ENCODE data around the gene ELOVL2. TPM values are rescaled to one million over a fixed set of nuclear protein-coding genes. Genes with fewer than 3 reads are reported as not detected.

The ELOVL2 gene
- total and polyA plus RNA-seq, 7 experiments from 2014 or later = not detected

- Mint-ChIP-seq H3K9me3 (no peaks in the 10 kb centered on the region), H3K27ac (no peak overlapping the region), H3K4me1 (no peaks in the 10 kb centered on the region), H3K27me3 (peaks cover 28 to 68% (median 40%) of the 10 kb centered on the region in 5 donors), H3K36me3 (no peaks in the 10 kb centered on the region), H3K4me3 (no peak overlapping the region)
- Histone ChIP-seq H3K4me1 (ENCODE audit: control insufficient read depth in 2 of 2, insufficient read depth in 2 of 2, low read length in 2 of 2) (no peaks in the 10 kb centered on the region), H3K27ac (ENCODE audit: low read depth, low read length) (no peak overlapping the region), H3K36me3 (ENCODE audit: control insufficient read depth in 2 of 3, insufficient read depth in 3 of 3, low read length in 3 of 3) (no peaks in the 10 kb centered on the region), H3K4me3 (ENCODE audit: low read length) (no peak overlapping the region), H3K27me3 (ENCODE audit: control insufficient read depth in 2 of 2, insufficient read depth in 2 of 2, low read length in 2 of 2) (no peaks in the 10 kb centered on the region), H3K9me3 (ENCODE audit: control insufficient read depth in 2 of 3, low read length in 3 of 3) (no peaks in the 10 kb centered on the region)
- ATAC-seq = no peak
- intact Hi-C loops (cut with micrococcal nuclease) = no loop called here
- ChIA-PET CTCF (no interaction called here), POLR2A (no interaction called here)
- no peak for DNase-seq
Observed at GRCh38 chr6:11025921-11026635, 18.0 kb downstream of the ELOVL2 start.

GRCh38 chr6:11025130-11025529, 19.0 kb downstream of the ELOVL2 start:
- intact Hi-C loops (cut with micrococcal nuclease) = no loop called here
- Histone ChIP-seq H3K27ac (ENCODE audit: low read depth, low read length) (no peak overlapping the region), H3K27me3 (ENCODE audit: control insufficient read depth in 2 of 2, insufficient read depth in 2 of 2, low read length in 2 of 2) (no peaks in the 10 kb centered on the region), H3K36me3 (ENCODE audit: control insufficient read depth in 2 of 3, insufficient read depth in 3 of 3, low read length in 3 of 3) (no peaks in the 10 kb centered on the region), H3K4me3 (ENCODE audit: low read length) (no peak overlapping the region), H3K4me1 (ENCODE audit: control insufficient read depth in 2 of 2, insufficient read depth in 2 of 2, low read length in 2 of 2) (no peaks in the 10 kb centered on the region), H3K9me3 (ENCODE audit: control insufficient read depth in 2 of 3, low read length in 3 of 3) (no peaks in the 10 kb centered on the region)
- Mint-ChIP-seq H3K36me3 (no peaks in the 10 kb centered on the region), H3K9me3 (no peaks in the 10 kb centered on the region), H3K4me3 (no peak overlapping the region), H3K27ac (no peak overlapping the region), H3K27me3 (peaks cover 23 to 65% (median 38%) of the 10 kb centered on the region in 5 donors), H3K4me1 (no peaks in the 10 kb centered on the region)
- DNase-seq (no peak), ATAC-seq (no peak)
- CTCF ChIA-PET = no interaction called here
- POLR2A ChIA-PET = no interaction called here

GRCh38 chr6:11023032-11023431, 21.1 kb downstream of the ELOVL2 start:
- no peaks in the 10 kb centered on the region for H3K9me3 ChIP-seq (ENCODE audit: control insufficient read depth in 2 of 3, low read length in 3 of 3)
- Mint-ChIP-seq H3K27me3 (peaks cover 21 to 51% (median 38%) of the 10 kb centered on the region in 5 donors), H3K36me3 (no peaks in the 10 kb centered on the region), H3K4me1 (no peaks in the 10 kb centered on the region), H3K9me3 (peaks cover 0 to 2% (median 0%) of the 10 kb centered on the region in 11 donors), H3K27ac (no peak overlapping the region), H3K4me3 (no peak overlapping the region)
- H3K4me3 ChIP-seq (ENCODE audit: low read length) = no peak overlapping the region
- intact Hi-C loops (cut with micrococcal nuclease) = no loop called here
- ChIA-PET CTCF (no interaction called here), POLR2A (no interaction called here)
- H3K36me3 ChIP-seq (ENCODE audit: control insufficient read depth in 2 of 3, insufficient read depth in 3 of 3, low read length in 3 of 3) = no peaks in the 10 kb centered on the region
- no peak overlapping the region for H3K27ac ChIP-seq (ENCODE audit: low read depth, low read length)
- H3K27me3 ChIP-seq (ENCODE audit: control insufficient read depth in 2 of 2, insufficient read depth in 2 of 2, low read length in 2 of 2) = no peaks in the 10 kb centered on the region
- DNase-seq (no peak), ATAC-seq (no peak)
- H3K4me1 ChIP-seq (ENCODE audit: control insufficient read depth in 2 of 2, insufficient read depth in 2 of 2, low read length in 2 of 2) = no peaks in the 10 kb centered on the region

GRCh38 chr6:11021714-11022113, 22.4 kb downstream of the ELOVL2 start:
- Mint-ChIP-seq H3K27ac (no peak overlapping the region), H3K4me1 (no peaks in the 10 kb centered on the region), H3K36me3 (no peaks in the 10 kb centered on the region), H3K9me3 (peaks cover 0 to 2% (median 0%) of the 10 kb centered on the region in 11 donors), H3K4me3 (no peak overlapping the region), H3K27me3 (peaks cover 15 to 44% (median 29%) of the 10 kb centered on the region in 5 donors)
- H3K27me3 ChIP-seq (ENCODE audit: control insufficient read depth in 2 of 2, insufficient read depth in 2 of 2, low read length in 2 of 2) = no peaks in the 10 kb centered on the region
- no peaks in the 10 kb centered on the region for H3K4me1 ChIP-seq (ENCODE audit: control insufficient read depth in 2 of 2, insufficient read depth in 2 of 2, low read length in 2 of 2)
- DNase-seq (no peak), ATAC-seq (no peak)
- H3K4me3 ChIP-seq (ENCODE audit: low read length) = no peak overlapping the region
- H3K27ac ChIP-seq (ENCODE audit: low read depth, low read length) = no peak overlapping the region
- no peaks in the 10 kb centered on the region for H3K36me3 ChIP-seq (ENCODE audit: control insufficient read depth in 2 of 3, insufficient read depth in 3 of 3, low read length in 3 of 3)
- H3K9me3 ChIP-seq (ENCODE audit: control insufficient read depth in 2 of 3, low read length in 3 of 3) = no peaks in the 10 kb centered on the region
- intact Hi-C loops (cut with micrococcal nuclease) = no loop called here
- POLR2A ChIA-PET = no interaction called here
- CTCF ChIA-PET = no interaction called here

- H3K4me1 Mint-ChIP-seq = no peaks in the 10 kb centered on the region
- DNase-seq = no peak
- no peak overlapping the region for H3K27ac Mint-ChIP-seq
- Histone ChIP-seq H3K27me3 (ENCODE audit: control insufficient read depth in 2 of 2, insufficient read depth in 2 of 2, low read length in 2 of 2) (no peaks in the 10 kb centered on the region), H3K4me3 (ENCODE audit: low read length) (no peak overlapping the region), H3K4me1 (ENCODE audit: control insufficient read depth in 2 of 2, insufficient read depth in 2 of 2, low read length in 2 of 2) (no peaks in the 10 kb centered on the region), H3K27ac (ENCODE audit: low read depth, low read length) (no peak overlapping the region), H3K36me3 (ENCODE audit: control insufficient read depth in 2 of 3, insufficient read depth in 3 of 3, low read length in 3 of 3) (no peaks in the 10 kb centered on the region), H3K9me3 (ENCODE audit: control insufficient read depth in 2 of 3, low read length in 3 of 3) (no peaks in the 10 kb centered on the region)
- POLR2A ChIA-PET = no interaction called here
- CTCF ChIA-PET = no interaction called here
- peaks cover 0 to 2% (median 0%) of the 10 kb centered on the region in 11 donors for H3K9me3 Mint-ChIP-seq
- no peaks in the 10 kb centered on the region for H3K36me3 Mint-ChIP-seq
- intact Hi-C loops (cut with micrococcal nuclease) = no loop called here
- H3K27me3 Mint-ChIP-seq = peaks cover 14 to 44% (median 26%) of the 10 kb centered on the region in 5 donors
- no peak overlapping the region for H3K4me3 Mint-ChIP-seq
- ATAC-seq = no peak
Observed at GRCh38 chr6:11021003-11021402, 23.1 kb downstream of the ELOVL2 start.

GRCh38 chr6:11018225-11018624, 25.9 kb downstream of the ELOVL2 start:
- Histone ChIP-seq H3K27ac (ENCODE audit: low read depth, low read length) (no peak overlapping the region), H3K4me1 (ENCODE audit: control insufficient read depth in 2 of 2, insufficient read depth in 2 of 2, low read length in 2 of 2) (no peaks in the 10 kb centered on the region), H3K9me3 (ENCODE audit: control insufficient read depth in 2 of 3, low read length in 3 of 3) (no peaks in the 10 kb centered on the region), H3K36me3 (ENCODE audit: control insufficient read depth in 2 of 3, insufficient read depth in 3 of 3, low read length in 3 of 3) (no peaks in the 10 kb centered on the region), H3K27me3 (ENCODE audit: control insufficient read depth in 2 of 2, insufficient read depth in 2 of 2, low read length in 2 of 2) (no peaks in the 10 kb centered on the region), H3K4me3 (ENCODE audit: low read length) (no peak overlapping the region)
- Mint-ChIP-seq H3K27ac (no peak overlapping the region), H3K36me3 (no peaks in the 10 kb centered on the region), H3K4me1 (no peaks in the 10 kb centered on the region), H3K27me3 (peaks cover 22 to 38% (median 28%) of the 10 kb centered on the region in 5 donors), H3K4me3 (no peak overlapping the region), H3K9me3 (peaks cover 0 to 2% (median 0%) of the 10 kb centered on the region in 11 donors)
- ATAC-seq (no peak), DNase-seq (no peak)
- intact Hi-C loops (cut with micrococcal nuclease) = no loop called here
- CTCF ChIA-PET = no interaction called here
- POLR2A ChIA-PET = no interaction called here

- ATAC-seq (no peak), DNase-seq (no peak)
- Histone ChIP-seq H3K27me3 (ENCODE audit: control insufficient read depth in 2 of 2, insufficient read depth in 2 of 2, low read length in 2 of 2) (no peaks in the 10 kb centered on the region), H3K9me3 (ENCODE audit: control insufficient read depth in 2 of 3, low read length in 3 of 3) (no peaks in the 10 kb centered on the region), H3K4me3 (ENCODE audit: low read length) (no peak overlapping the region), H3K27ac (ENCODE audit: low read depth, low read length) (no peak overlapping the region), H3K36me3 (ENCODE audit: control insufficient read depth in 2 of 3, insufficient read depth in 3 of 3, low read length in 3 of 3) (no peaks in the 10 kb centered on the region), H3K4me1 (ENCODE audit: control insufficient read depth in 2 of 2, insufficient read depth in 2 of 2, low read length in 2 of 2) (no peaks in the 10 kb centered on the region)
- Mint-ChIP-seq H3K36me3 (no peaks in the 10 kb centered on the region), H3K27ac (no peak overlapping the region), H3K4me3 (no peak overlapping the region), H3K27me3 (peaks cover 24 to 40% (median 28%) of the 10 kb centered on the region in 5 donors), H3K4me1 (no peaks in the 10 kb centered on the region), H3K9me3 (peaks cover 0 to 2% (median 0%) of the 10 kb centered on the region in 11 donors)
- intact Hi-C loops (cut with micrococcal nuclease) = no loop called here
- ChIA-PET CTCF (no interaction called here), POLR2A (no interaction called here)
Observed at GRCh38 chr6:11017090-11017489, 27.0 kb downstream of the ELOVL2 start.

All from naive thymus-derived CD4-positive, alpha-beta T cell (primary cell).